HK-2 (cell line): ENCODE data around the gene ANKRD28.
"Not testable (repeated sequence)": the region's sequence is repeated elsewhere in the genome, so short reads cannot be mapped to it uniquely, and the experiment has no call there.

ENCODE experiments used
- DNase-seq: peaks from one replicate; pipeline ENCODE4 v3.0.0-alpha.2; 2018; ENCODE audit not compliant: unreplicated experiment

Gene ANKRD28

DNA sequence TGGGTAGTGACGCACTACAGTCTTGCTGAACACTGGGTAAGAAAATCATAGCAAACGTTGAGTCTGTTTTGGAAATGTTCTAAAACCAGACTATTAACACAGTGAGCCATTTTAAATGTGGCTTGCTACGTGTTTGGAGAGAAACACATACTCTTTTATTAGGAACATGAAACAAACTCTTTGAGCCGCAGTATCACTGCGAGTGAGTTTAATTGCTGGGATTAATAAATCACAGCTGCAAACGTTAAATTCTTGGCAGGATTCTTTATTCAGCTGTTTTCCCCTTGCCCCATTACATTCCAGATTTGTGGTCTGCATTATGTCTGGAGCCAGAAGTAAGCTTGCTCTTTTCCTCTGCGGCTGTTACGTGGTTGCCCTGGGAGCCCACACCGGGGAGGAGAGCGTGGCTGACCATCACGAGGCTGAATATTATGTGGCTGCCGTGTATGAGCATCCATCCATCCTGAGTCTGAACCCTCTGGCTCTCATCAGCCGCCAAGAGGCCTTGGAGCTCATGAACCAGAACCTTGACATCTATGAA is 162.6 kb downstream of the ANKRD28 start:
- no peak for DNase-seq

DNA sequence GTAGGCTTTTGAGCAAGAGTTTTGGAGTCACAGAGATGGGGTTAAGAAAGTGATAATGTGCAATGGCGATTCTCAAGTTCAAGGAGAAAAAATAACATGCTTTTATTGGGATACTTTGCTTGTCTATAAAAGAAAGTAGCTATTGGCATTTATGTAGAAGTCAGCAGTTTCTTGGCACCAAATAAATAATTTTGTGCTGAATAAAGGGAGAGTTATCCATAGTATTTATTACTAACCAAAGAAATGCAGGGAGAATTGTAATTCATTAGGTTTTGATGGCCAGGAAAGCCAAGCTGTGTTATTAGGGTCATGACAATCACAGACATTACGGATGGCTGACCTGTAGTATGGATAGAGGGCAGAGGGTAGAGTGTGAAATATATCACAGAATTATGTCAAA is 163.1 kb downstream of the ANKRD28 start:
- DNase-seq = no peak

DNA sequence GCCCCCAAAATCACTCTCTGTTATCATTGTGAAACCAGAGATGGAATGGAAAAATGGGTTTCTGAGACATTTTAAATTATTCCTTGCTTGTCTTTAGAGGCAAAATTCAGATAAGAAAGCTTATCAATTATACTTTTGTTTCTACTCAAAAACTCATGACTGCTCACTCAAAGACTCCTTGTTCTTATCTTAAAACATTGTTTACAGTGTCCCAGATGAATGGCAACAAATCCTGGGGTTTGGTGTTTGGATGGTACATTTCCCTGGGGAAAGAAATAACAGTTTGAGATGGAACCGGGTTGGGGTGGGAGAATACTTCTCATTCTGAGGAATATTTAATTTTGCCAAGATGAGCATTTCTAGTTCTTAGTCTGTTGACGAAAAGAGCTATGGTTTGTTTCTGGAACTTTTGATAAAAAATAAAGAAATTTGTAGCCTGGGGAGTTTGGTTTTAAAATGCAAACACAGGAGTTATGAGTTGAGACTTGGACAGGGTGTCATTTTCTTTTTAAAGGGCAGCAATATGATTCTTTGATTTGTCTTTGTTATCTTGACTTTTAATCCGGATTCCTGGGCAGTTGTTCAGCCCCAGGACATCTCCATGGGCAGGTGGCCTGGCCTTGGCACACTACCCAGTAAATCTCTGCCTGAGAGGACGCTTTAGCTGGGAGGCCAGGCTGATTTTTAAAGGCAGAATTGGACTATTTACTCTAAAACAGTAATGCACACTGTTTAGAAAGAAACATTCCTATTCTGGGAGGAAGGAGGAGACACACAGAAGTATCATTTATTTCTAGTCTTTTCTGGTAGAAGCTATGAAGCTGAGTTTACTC is 163.8 kb downstream of the ANKRD28 start:
- no peak for DNase-seq

DNA sequence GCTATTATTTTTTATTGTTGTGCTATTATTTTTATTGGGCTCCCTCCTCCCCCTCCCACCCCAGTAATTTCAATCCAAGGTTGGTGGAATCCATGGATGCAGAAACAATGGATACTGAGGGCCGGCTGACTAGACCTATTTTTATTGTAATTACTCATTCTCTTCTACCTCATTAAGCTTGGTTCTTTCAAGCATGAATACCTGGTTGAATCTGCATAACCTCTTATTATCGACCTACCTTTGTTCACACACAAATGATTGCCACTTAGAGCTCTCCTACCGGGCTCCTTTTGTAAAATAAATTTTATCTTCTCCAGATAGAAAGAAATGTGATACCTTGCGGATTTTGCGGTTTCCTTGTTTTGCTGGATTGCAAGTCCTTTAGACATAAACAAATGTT is 164.6 kb downstream of the ANKRD28 start:
- no peak for DNase-seq

DNA sequence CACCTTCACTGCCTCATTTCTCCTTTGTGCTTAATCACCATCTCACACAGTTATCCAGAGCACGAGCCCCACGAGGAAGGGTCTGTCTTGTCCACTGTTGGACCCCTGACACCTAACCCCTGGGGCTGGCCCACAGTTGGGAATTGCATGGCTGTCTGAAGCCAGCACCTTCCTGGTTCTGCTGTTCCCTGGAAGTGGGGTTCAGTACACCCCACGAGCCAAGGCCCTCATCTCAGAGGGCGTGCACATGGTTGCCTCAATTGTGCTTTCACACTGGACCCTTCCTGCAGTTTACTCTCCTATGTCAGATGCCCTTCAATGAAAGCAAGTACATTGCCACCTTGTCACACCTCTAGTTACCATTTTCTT is 165.6 kb downstream of the ANKRD28 start:
- DNase-seq = no peak

DNA sequence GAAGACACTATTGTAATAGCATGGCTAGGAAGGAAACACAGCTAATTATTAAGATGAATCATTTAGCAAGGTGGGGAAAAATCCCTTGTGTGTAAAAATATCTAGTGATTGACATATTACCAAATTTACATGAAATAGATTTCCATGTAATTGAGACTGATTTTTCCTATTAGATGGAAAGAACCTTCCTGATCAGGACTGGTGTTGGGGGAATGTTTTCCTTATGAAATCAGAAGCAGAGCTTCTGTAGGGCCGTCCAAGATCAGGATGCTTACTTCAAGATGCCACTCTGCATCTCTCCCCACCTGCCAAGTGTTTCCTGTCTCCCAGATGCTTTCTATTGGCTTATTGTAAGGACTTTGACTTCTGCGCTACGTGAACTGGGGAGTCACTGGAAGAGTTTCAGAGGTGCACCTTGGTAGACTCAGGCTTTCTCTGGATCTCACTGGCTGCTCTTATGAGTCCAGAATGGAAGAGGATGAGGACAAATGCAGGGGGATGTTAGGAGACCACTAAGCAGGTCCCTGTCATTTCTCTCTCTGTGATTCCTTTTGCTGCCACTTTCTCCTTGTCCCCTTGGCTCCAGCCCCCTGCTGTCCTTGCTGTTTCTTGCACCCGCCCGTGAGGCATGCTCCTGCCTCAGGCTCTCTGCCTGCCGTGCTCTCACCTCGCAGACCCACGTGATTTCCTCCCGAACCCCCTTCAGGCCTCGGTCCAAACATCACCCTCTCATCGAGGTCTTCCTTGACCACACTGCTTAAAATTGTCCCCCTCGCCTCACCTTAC is 166.2 kb downstream of the ANKRD28 start:
- no peak for DNase-seq

DNA sequence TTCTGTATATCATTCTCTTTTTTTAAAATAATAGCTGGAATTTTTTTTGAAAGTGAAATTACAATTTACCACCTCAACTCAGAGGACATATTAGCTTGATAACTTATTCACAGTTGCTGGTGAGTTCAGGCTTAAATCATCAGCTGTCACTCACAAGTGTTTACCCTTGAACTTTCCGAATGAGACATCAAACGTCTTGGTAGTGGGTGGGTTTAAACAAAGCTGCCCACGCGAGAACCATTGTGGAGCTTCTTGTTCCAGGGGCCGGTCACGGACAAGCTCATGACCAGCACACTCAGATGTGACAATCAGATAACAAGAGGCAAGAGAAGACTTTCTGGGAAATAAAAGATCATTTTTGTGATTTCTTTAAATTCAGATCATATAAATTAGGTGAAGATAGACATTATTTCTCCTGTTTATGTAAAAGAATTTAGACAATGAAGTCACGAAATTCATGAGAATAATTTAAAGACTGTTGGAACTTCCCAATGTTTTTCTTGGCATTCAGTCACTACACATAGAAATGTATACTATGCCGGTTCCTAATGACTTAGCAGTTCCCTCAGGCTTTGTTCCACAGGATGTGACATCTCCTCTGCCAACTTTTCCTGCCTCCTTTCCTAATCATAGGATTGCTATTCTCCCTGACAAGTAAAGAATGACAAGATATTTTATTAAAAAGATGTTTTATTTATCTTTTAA is 167.0 kb downstream of the ANKRD28 start:
- no peak for DNase-seq

DNA sequence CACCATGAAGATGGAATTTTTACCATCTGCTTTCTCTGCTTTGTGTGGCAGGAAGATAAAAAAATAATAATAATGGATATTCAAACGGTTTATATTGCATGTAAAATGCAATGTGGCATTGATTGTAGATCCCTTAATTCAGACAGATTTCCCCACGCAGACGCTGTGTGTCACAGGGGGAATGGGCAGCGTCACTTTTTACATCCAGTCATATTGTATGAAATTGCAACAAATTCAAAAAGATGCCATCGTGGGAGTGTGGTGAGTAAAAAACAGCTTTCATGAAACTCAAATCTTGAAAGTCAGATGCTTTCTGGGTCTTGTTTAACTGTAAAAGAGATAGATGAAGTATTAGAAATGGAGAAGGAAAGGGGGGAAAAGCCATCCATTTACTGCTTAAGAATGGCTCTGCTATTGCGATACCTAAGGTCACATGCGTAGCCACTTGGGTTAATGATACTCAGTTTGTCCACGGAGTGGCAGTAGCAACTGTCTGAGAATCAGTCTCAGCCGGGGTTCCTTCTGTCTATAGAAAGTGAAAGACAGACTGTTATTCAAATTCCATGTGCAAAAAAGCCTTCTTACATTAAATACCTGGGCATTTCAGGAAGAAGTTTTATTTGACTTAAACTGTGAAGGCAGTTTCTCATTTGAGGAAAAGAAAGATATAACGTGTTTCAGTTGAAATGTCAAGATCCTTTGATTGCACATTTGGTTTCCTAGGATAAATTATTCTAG is 167.8 kb downstream of the ANKRD28 start:
- DNase-seq = no peak

DNA sequence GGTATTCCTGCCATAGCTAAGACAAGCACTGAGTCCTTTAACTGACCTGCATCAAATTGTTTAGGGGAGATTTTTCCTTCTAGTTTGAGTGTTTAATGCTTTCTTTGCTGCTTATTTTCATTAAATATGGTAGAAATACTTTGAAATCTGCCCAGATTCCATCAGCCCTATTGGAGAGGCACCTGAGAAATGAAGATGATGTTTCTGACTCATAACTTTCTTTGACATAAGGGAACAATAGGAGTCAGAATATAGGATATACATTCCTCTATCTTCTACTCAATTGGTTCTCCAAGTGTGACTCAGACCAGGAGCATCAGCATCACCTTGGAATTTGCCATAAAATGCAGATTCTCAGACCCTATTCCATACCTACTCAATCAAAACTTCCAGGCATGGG is 168.8 kb downstream of the ANKRD28 start:
- no peak for DNase-seq

DNA sequence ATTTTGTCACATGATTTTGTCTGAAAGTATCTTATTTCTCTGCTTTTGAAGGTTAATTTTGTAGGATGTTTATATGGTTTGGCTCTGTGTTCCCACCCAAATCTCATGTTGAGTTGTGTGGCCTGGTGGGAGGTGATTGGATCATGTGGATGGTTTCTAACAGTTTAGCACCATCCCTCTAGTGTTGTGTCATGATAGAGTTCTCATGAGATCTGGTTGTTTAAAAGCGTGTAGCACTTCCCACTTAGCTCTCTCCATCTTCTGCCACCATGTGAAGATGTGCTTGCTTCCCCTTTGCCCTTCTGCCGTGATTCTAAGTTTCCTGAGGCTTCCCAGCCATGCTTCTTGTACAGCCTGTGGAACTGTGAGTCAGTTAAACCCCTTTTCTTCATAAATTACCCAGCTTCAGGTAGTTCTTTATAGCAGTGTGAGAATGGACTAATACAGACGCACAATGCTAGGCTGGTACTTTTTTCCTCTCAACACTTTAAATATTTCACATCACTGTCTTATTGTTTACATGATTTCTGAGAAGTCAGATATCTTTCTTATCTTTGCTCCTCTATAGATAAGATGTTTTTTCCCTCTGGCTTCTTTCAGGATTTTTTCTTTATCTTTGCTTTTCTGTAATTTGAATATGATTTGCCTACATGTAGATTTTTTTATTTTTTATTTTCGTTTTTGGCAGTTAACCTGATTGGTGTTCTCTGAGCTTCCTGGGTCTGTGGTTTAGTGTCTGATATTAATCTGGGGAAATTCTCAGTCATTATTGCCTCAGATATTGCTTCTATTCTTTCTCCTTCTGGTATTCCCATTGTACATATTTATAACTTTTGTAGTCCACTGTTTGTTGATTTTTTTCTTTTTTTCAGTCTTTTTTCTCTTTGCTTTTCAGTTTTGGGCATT is 174.0 kb downstream of the ANKRD28 start:
- DNase-seq = no peak

DNA sequence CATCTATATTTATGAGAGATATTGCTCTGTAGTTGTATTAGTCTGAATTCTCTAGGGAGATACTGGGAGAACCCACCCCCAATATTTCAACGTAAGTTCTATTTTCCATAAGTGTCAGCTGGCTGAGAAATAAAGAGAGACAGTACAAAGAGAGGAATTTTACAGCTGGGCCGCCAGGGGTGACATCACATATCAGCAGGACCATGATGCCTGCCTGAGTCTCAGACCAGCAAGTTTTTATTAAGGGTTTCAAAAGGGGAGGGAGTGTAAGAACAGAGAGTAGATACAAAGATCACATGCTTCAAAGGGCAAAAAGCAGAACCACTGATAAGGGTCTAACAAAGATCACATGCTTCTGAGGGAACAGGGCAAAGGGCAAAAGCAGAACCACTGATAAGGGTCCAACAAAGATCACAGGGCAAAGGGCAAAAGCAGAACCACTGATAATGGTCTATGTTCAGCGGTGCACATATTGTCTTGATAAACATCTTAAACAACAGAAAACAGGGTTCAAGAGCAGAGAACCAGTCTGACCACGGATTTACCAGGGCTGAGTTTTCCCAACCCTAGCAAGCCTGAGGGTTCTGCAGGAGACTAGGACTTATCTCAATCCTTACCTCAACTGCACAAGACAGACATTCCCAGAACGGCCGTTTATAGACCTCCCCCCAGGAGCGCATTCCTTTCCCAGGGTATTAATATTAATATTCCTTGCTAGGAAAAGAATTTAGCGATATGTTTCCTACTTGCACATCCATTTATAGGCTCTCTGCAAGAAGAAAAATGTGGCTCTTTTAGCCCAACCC is 177.9 kb downstream of the ANKRD28 start:
- DNase-seq = not testable (repeated sequence)
